DOHH2 (cell line): ENCODE results near the gene OR11A1.

Experiments
- H3F3A ChIP-seq: fragments of 200-600 bp; sonication (generic), shearing (Covaris generic); 2 replicates; pipeline ENCODE4 v1.6.0; 2016; ENCODE audit warnings: antibody characterized with exemption, mild to moderate bottlenecking; ENCODE audit not compliant: control insufficient read depth, insufficient read depth
- H3K27ac ChIP-seq: fragments of 200-600 bp; sonication (generic); 2 replicates; pipeline ENCODE4 v1.5.1; 2014; ENCODE audit warnings: low read depth, mild to moderate bottlenecking, low read length, moderate library complexity
- H3K27me3 ChIP-seq: fragments of 200-600 bp; sonication (generic); 2 replicates; pipeline ENCODE4 v1.6.1; 2014; ENCODE audit warnings: mild to moderate bottlenecking, low read length, mixed read lengths; ENCODE audit not compliant: control insufficient read depth
- H3K36me3 ChIP-seq: fragments of 200-600 bp; sonication (generic); 2 replicates; pipeline ENCODE4 v1.6.1; 2014; ENCODE audit warnings: mild to moderate bottlenecking, low read length, moderate library complexity, mixed read lengths; ENCODE audit not compliant: control insufficient read depth
- H3K4me1 ChIP-seq: fragments of 200-600 bp; sonication (generic); 2 replicates; pipeline ENCODE4 v1.6.1; 2014; ENCODE audit warnings: mild to moderate bottlenecking, low read length, mixed read lengths; ENCODE audit not compliant: control insufficient read depth
- H3K4me2 ChIP-seq: fragments of 200-600 bp; sonication (generic); 2 replicates; pipeline ENCODE4 v1.6.0; 2014; ENCODE audit warnings: mild to moderate bottlenecking, low read length, moderate library complexity
- H3K4me3 ChIP-seq: fragments of 200-600 bp; sonication (generic); 2 replicates; pipeline ENCODE4 v1.5.1; 2014; ENCODE audit warnings: mild to moderate bottlenecking, low read length, mixed read lengths
- H3K79me2 ChIP-seq: fragments of 200-600 bp; sonication (generic); 2 replicates; pipeline ENCODE4 v1.6.1; 2014; ENCODE audit warnings: mild to moderate bottlenecking, low read length, mixed read lengths; ENCODE audit not compliant: control insufficient read depth
- H3K9me2 ChIP-seq: fragments of 200-600 bp; sonication (generic); replicated peaks from 2 replicates; pipeline ENCODE4 v1.6.1; 2014; ENCODE audit warnings: mild to moderate bottlenecking, low read length, mixed read lengths; ENCODE audit not compliant: control insufficient read depth
- H3K9me3 ChIP-seq: fragments of 200-600 bp; sonication (generic); 2 replicates; pipeline ENCODE4 v1.6.1; 2014; ENCODE audit warnings: antibody characterized with exemption, low read length, mixed read lengths; ENCODE audit not compliant: control insufficient read depth, insufficient read depth
- H4K20me1 ChIP-seq: fragments of 200-600 bp; sonication (generic); 2 replicates; pipeline ENCODE4 v1.6.0; 2014; ENCODE audit warnings: low read depth, mild to moderate bottlenecking, antibody characterized with exemption, low read length, moderate library complexity; ENCODE audit not compliant: control insufficient read depth, insufficient read depth
- CTCF ChIP-seq: fragments of 200-600 bp; sonication (generic); IDR thresholded peaks from one replicate; pipeline ENCODE4 v1.5.1; 2014; ENCODE audit warnings: antibody characterized with exemption, mild to moderate bottlenecking, low read depth, low read length; ENCODE audit not compliant: poor library complexity, severe bottlenecking
- EZH2phosphoT487 ChIP-seq: fragments of 200-600 bp; sonication (generic); IDR thresholded peaks from 2 replicates; pipeline ENCODE4 v1.6.1; 2017; ENCODE audit warnings: borderline replicate concordance, mild to moderate bottlenecking, antibody characterized with exemption, low read length, moderate library complexity, mixed read lengths

The OR11A1 gene

DNA sequence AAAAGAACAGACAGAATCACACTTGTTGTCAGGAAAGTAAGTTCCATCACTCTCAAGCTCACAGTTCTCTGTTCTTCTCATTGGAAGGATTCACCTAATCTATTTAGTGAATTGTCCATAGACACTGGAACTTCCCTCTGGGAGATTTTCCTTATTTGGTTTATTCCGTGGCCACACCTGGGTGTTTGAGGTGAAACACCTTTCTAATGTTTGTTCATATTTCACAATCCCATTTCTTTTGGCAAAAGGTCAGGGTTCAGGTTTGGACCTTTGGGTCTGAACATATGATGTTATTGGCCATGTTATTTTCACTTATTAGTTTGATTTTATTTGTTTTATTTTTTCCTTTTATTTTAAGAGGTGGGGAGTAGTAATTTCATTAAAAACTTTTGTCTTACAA is 26.9 kb upstream of the OR11A1 start:
- TF ChIP-seq EZH2phosphoT487 (no peak), CTCF (no peak)
- no peaks in the 10 kb centered on the region for H3K9me3 ChIP-seq
- H3K36me3 ChIP-seq = no peaks in the 10 kb centered on the region
- no peak overlapping the region for H3K4me3 ChIP-seq
- H3K27me3 ChIP-seq = no peaks in the 10 kb centered on the region
- H3F3A ChIP-seq = no peaks in the 10 kb centered on the region
- H3K79me2 ChIP-seq = no peaks in the 10 kb centered on the region
- H3K4me2 ChIP-seq = no peak overlapping the region
- H4K20me1 ChIP-seq = no peaks in the 10 kb centered on the region
- no peaks in the 10 kb centered on the region for H3K4me1 ChIP-seq
- no peaks in the 10 kb centered on the region for H3K9me2 ChIP-seq
- no peak overlapping the region for H3K27ac ChIP-seq

DNA sequence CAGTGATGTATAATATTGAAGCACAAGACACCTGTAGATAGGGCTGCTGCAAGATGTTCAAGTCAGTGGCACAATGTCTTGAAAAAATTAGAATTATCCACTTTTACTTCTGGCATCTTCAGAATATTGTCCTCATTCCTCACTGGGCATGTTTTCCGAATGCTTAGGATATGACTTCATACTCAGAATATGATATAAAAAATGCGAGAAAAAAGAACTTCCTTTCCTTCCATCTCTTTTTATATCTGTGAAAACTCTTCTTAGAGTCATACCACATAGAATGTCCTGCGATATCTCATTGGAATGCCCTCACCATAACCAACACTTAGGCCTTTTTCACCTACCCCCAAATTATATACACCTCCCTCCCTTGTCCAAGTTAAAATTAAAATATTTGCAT is 26.3 kb upstream of the OR11A1 start:
- TF ChIP-seq EZH2phosphoT487 (no peak), CTCF (no peak)
- Histone ChIP-seq H3K27me3 (no peaks in the 10 kb centered on the region), H3K27ac (no peak overlapping the region), H3K79me2 (no peaks in the 10 kb centered on the region), H4K20me1 (no peaks in the 10 kb centered on the region), H3K9me2 (no peaks in the 10 kb centered on the region), H3K4me3 (no peak overlapping the region), H3K4me1 (no peaks in the 10 kb centered on the region), H3K36me3 (no peaks in the 10 kb centered on the region), H3K4me2 (no peak overlapping the region), H3F3A (no peaks in the 10 kb centered on the region), H3K9me3 (no peaks in the 10 kb centered on the region)

- Histone ChIP-seq H4K20me1 (no peaks in the 10 kb centered on the region), H3K36me3 (no peaks in the 10 kb centered on the region), H3K4me2 (no peak overlapping the region), H3F3A (no peaks in the 10 kb centered on the region), H3K27ac (no peak overlapping the region), H3K9me2 (no peaks in the 10 kb centered on the region), H3K4me1 (no peaks in the 10 kb centered on the region), H3K79me2 (no peaks in the 10 kb centered on the region), H3K9me3 (no peaks in the 10 kb centered on the region), H3K27me3 (no peaks in the 10 kb centered on the region), H3K4me3 (no peak overlapping the region)
- TF ChIP-seq CTCF (no peak), EZH2phosphoT487 (no peak)
Observed at GRCh38 chr6:29479560-29479959, 22.7 kb upstream of the OR11A1 start.

- Histone ChIP-seq H3K9me2 (no peaks in the 10 kb centered on the region), H3K27ac (no peak overlapping the region), H3K4me1 (no peaks in the 10 kb centered on the region), H3K4me2 (no peak overlapping the region), H3F3A (no peaks in the 10 kb centered on the region), H3K27me3 (no peaks in the 10 kb centered on the region), H3K4me3 (no peak overlapping the region), H3K36me3 (no peaks in the 10 kb centered on the region), H3K79me2 (no peaks in the 10 kb centered on the region), H4K20me1 (no peaks in the 10 kb centered on the region), H3K9me3 (no peaks in the 10 kb centered on the region)
- TF ChIP-seq EZH2phosphoT487 (no peak), CTCF (no peak)
Observed at GRCh38 chr6:29478740-29479139, 21.9 kb upstream of the OR11A1 start.
